ENCODE results near the gene PXMP2.

PXMP2 gene

GRCh38 chr12:132702640-132703039 is 15.3 kb downstream of the PXMP2 start:
- Histone ChIP-seq H3K23ac (ENCODE audit: low read length) (no peak overlapping the region), H3K79me1 (ENCODE audit: low read length) (no peaks in the 10 kb centered on the region), H3K4me1 (ENCODE audit: control insufficient read depth in 1 of 2, insufficient read depth in 2 of 2, low read length in 2 of 2) (no peaks in the 10 kb centered on the region), H3K27ac (ENCODE audit: low read depth, low read length) (no peak overlapping the region), H3K36me3 (ENCODE audit: control insufficient read depth in 1 of 2, insufficient read depth in 2 of 2, low read length in 2 of 2) (peaks cover 24 to 37% of the 10 kb centered on the region in 2 experiments), H2BK120ac (ENCODE audit: insufficient read depth, low read length, poor library complexity) (no peak overlapping the region), H3K18ac (ENCODE audit: low read length) (no peak overlapping the region), H4K8ac (ENCODE audit: low read depth, low read length) (no peak overlapping the region), H2BK5ac (ENCODE audit: low read depth, low read length, poor library complexity) (no peak overlapping the region), H2AFZ (ENCODE audit: insufficient read depth, low read length, poor library complexity) (no peak overlapping the region), H3K4me3 (ENCODE audit: low read depth, low read length) (no peak overlapping the region), H2BK12ac (ENCODE audit: low read length) (no peak overlapping the region), H3K14ac (ENCODE audit: low read length) (no peak overlapping the region), H3K27me3 (ENCODE audit: insufficient read depth, low read length) (no peaks in the 10 kb centered on the region), H3K4ac (ENCODE audit: low read depth, low read length) (no peak overlapping the region), H3K9me3 (ENCODE audit: insufficient read depth, low read depth, low read length) (no peaks in the 10 kb centered on the region), H4K12ac (ENCODE audit: low read depth, low read length) (no peak overlapping the region), H3K4me2 (ENCODE audit: low read length) (no peak overlapping the region), H4K91ac (ENCODE audit: low read depth, low read length) (no peak overlapping the region), H3K79me2 (ENCODE audit: control insufficient read depth, insufficient read depth, low read length, poor library complexity) (no peaks in the 10 kb centered on the region), H2AK5ac (ENCODE audit: low read length) (no peak overlapping the region), H3K9ac (ENCODE audit: low read length) (no peak overlapping the region)
- WGBS (ENCODE audit: extremely low coverage, insufficient coverage, insufficient read length), result no CpG with 5 or more reads among the region's 4 CpGs
- no peak for DNase-seq

DNA sequence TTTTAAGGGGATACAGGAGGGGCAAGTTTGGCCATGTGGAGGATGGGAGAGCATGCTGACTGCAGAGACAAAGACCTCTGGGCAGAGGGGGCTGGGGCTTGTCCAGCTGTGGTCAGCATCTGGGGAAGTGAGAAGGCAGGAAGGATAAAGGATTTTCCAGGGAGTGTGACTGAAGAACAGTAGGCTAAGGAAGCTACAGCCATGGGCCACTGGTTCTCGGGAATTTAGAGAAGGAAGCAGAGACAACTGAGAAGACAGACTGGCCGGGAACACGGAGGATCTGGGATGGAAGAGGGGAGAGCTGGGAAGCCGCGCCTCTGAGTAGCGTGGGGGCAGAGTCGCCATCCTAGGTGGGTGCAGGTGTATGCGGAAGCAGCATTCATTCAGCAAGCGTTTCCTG is 16.3 kb downstream of the PXMP2 start:
- Histone ChIP-seq H4K8ac (ENCODE audit: low read depth, low read length) (no peak overlapping the region), H2BK12ac (ENCODE audit: low read length) (no peak overlapping the region), H3K27ac (ENCODE audit: low read depth, low read length) (no peak overlapping the region), H3K4me1 (ENCODE audit: control insufficient read depth in 1 of 2, insufficient read depth in 2 of 2, low read length in 2 of 2) (no peaks in the 10 kb centered on the region), H2AK5ac (ENCODE audit: low read length) (no peak overlapping the region), H3K9me3 (ENCODE audit: insufficient read depth, low read depth, low read length) (no peaks in the 10 kb centered on the region), H3K4me3 (ENCODE audit: low read depth, low read length) (no peak overlapping the region), H3K14ac (ENCODE audit: low read length) (no peak overlapping the region), H3K9ac (ENCODE audit: low read length) (no peak overlapping the region), H3K79me2 (ENCODE audit: control insufficient read depth, insufficient read depth, low read length, poor library complexity) (no peaks in the 10 kb centered on the region), H4K12ac (ENCODE audit: low read depth, low read length) (no peak overlapping the region), H3K36me3 (ENCODE audit: control insufficient read depth in 1 of 2, insufficient read depth in 2 of 2, low read length in 2 of 2) (peaks cover 17 to 35% of the 10 kb centered on the region in 2 experiments), H3K79me1 (ENCODE audit: low read length) (no peaks in the 10 kb centered on the region), H2AFZ (ENCODE audit: insufficient read depth, low read length, poor library complexity) (no peak overlapping the region), H2BK120ac (ENCODE audit: insufficient read depth, low read length, poor library complexity) (no peak overlapping the region), H3K4ac (ENCODE audit: low read depth, low read length) (no peak overlapping the region), H2BK5ac (ENCODE audit: low read depth, low read length, poor library complexity) (no peak overlapping the region), H3K18ac (ENCODE audit: low read length) (no peak overlapping the region), H4K91ac (ENCODE audit: low read depth, low read length) (no peak overlapping the region), H3K27me3 (ENCODE audit: insufficient read depth, low read length) (no peaks in the 10 kb centered on the region), H3K23ac (ENCODE audit: low read length) (no peak overlapping the region), H3K4me2 (ENCODE audit: low read length) (no peak overlapping the region)
- no peak for DNase-seq
- no CpG with 5 or more reads among the region's 9 CpGs for WGBS (ENCODE audit: extremely low coverage, insufficient coverage, insufficient read length)

DNA sequence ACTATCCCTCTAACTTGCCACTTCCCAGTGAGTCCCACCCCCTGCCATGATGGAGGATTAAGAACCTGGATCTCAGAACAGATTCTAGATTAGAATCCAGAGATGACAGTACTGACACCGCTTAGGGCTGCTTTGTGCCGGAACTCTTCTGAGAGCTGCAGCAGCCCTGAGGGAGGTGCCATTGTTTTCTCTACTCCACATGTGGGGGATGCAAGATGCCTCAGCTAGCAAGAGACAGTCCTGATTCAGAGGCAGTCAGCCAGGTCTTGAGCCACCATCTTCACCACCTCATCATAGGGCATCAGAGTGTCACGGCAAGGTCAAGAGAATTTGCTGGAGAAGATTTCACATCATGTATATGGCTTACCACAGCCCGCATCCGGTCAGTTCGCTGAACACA is 19.9 kb downstream of the PXMP2 start:
- Histone ChIP-seq H3K4me1 (ENCODE audit: control insufficient read depth in 1 of 2, insufficient read depth in 2 of 2, low read length in 2 of 2) (peaks cover 2 to 4% of the 10 kb centered on the region in 2 experiments), H3K79me2 (ENCODE audit: control insufficient read depth, insufficient read depth, low read length, poor library complexity) (peaks cover 11% of the 10 kb centered on the region), H2AFZ (ENCODE audit: insufficient read depth, low read length, poor library complexity) (no peak overlapping the region), H3K18ac (ENCODE audit: low read length) (no peak overlapping the region), H3K14ac (ENCODE audit: low read length) (no peak overlapping the region), H3K36me3 (ENCODE audit: control insufficient read depth in 1 of 2, insufficient read depth in 2 of 2, low read length in 2 of 2) (peaks cover 7 to 21% of the 10 kb centered on the region in 2 experiments), H2BK5ac (ENCODE audit: low read depth, low read length, poor library complexity) (no peak overlapping the region), H3K4me2 (ENCODE audit: low read length) (no peak overlapping the region), H3K27me3 (ENCODE audit: insufficient read depth, low read length) (no peaks in the 10 kb centered on the region), H2AK5ac (ENCODE audit: low read length) (no peak overlapping the region), H3K9me3 (ENCODE audit: insufficient read depth, low read depth, low read length) (no peaks in the 10 kb centered on the region), H4K8ac (ENCODE audit: low read depth, low read length) (no peak overlapping the region), H3K4ac (ENCODE audit: low read depth, low read length) (no peak overlapping the region), H3K23ac (ENCODE audit: low read length) (no peak overlapping the region), H4K12ac (ENCODE audit: low read depth, low read length) (no peak overlapping the region), H2BK12ac (ENCODE audit: low read length) (no peak overlapping the region), H3K27ac (ENCODE audit: low read depth, low read length) (no peak overlapping the region), H4K91ac (ENCODE audit: low read depth, low read length) (no peak overlapping the region), H2BK120ac (ENCODE audit: insufficient read depth, low read length, poor library complexity) (no peak overlapping the region), H3K9ac (ENCODE audit: low read length) (no peak overlapping the region), H3K4me3 (ENCODE audit: low read depth, low read length) (no peak overlapping the region), H3K79me1 (ENCODE audit: low read length) (peaks cover 12% of the 10 kb centered on the region)
- DNase-seq, result no peak
- no CpG with 5 or more reads among the region's 6 CpGs for WGBS (ENCODE audit: extremely low coverage, insufficient coverage, insufficient read length)

DNA sequence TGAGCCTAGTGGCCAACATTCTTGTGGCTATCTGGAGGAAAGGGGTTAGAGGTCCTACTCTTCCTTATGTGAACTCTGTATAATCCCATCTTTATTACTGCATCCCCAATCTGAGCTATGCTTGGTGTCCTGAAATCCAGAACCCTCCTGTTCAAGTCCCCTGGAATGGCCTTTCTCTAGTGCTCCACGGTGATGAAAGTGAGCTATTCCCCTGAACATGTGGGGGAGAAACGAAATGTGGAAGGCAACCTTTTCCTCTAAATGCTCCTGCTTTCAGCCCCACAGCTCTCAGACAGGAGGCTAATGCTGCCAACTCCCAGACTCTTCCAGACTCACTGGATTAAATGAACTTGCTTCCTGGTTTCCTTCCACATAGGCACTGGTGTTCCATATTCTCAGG is 20.8 kb downstream of the PXMP2 start:
- Histone ChIP-seq H3K27me3 (ENCODE audit: insufficient read depth, low read length) (no peaks in the 10 kb centered on the region), H2BK12ac (ENCODE audit: low read length) (no peak overlapping the region), H3K4me3 (ENCODE audit: low read depth, low read length) (no peak overlapping the region), H2BK5ac (ENCODE audit: low read depth, low read length, poor library complexity) (no peak overlapping the region), H3K9me3 (ENCODE audit: insufficient read depth, low read depth, low read length) (no peaks in the 10 kb centered on the region), H3K4ac (ENCODE audit: low read depth, low read length) (no peak overlapping the region), H3K23ac (ENCODE audit: low read length) (no peak overlapping the region), H3K27ac (ENCODE audit: low read depth, low read length) (no peak overlapping the region), H3K79me2 (ENCODE audit: control insufficient read depth, insufficient read depth, low read length, poor library complexity) (peaks cover 11% of the 10 kb centered on the region), H2AFZ (ENCODE audit: insufficient read depth, low read length, poor library complexity) (no peak overlapping the region), H4K8ac (ENCODE audit: low read depth, low read length) (no peak overlapping the region), H2BK120ac (ENCODE audit: insufficient read depth, low read length, poor library complexity) (no peak overlapping the region), H3K14ac (ENCODE audit: low read length) (no peak overlapping the region), H2AK5ac (ENCODE audit: low read length) (no peak overlapping the region), H3K79me1 (ENCODE audit: low read length) (peaks cover 12% of the 10 kb centered on the region), H3K4me2 (ENCODE audit: low read length) (no peak overlapping the region), H4K12ac (ENCODE audit: low read depth, low read length) (no peak overlapping the region), H3K4me1 (ENCODE audit: control insufficient read depth in 1 of 2, insufficient read depth in 2 of 2, low read length in 2 of 2) (peaks cover 2 to 4% of the 10 kb centered on the region in 2 experiments), H3K9ac (ENCODE audit: low read length) (no peak overlapping the region), H3K18ac (ENCODE audit: low read length) (no peak overlapping the region), H3K36me3 (ENCODE audit: control insufficient read depth in 1 of 2, insufficient read depth in 2 of 2, low read length in 2 of 2) (peaks cover 2 to 13% of the 10 kb centered on the region in 2 experiments), H4K91ac (ENCODE audit: low read depth, low read length) (no peak overlapping the region)
- whole genome bisulfite sequencing (ENCODE audit: extremely low coverage, insufficient coverage, insufficient read length), result no CpG with 5 or more reads among the region's 2 CpGs
- no peak for DNase-seq

All from trophoblast cell (in vitro differentiated cells and primary cell).